Thyroid gland (tissue), 4 donors: Measurements from ENCODE around the gene A4GALT. TPM values are rescaled to one million over a fixed set of nuclear protein-coding genes. Genes with fewer than 3 reads are reported as not detected.

Experiments used
- DNase-seq, 2 donors: peaks; one replicate each; pipeline ENCODE4 v3.0.0-alpha.2; 2019
- H3K27ac ChIP-seq, 3 donors: fragments of 200-600 bp; sonication (generic); 1 replicate in 2 of 3; 2 replicates in 1 of 3; pipeline ENCODE4 v1.5.1; 2016 to 2019; ENCODE audit warnings: mild to moderate bottlenecking in 1 of 3, moderate library complexity in 1 of 3
- H3K27me3 ChIP-seq: fragments of 200-600 bp; sonication (generic); one replicate; pipeline ENCODE4 v1.5.1; 2019
- H3K36me3 ChIP-seq, 2 donors: fragments of 200-600 bp; sonication (generic); one replicate each; pipeline ENCODE4 v1.5.1; 2016 to 2019
- H3K4me1 ChIP-seq, 2 donors: fragments of 200-600 bp; sonication (generic); one replicate each; pipeline ENCODE4 v1.5.1; 2017 to 2019
- H3K4me3 ChIP-seq, 3 donors: fragments of 200-600 bp; sonication (generic); replicated peaks in 1 of 3; 1 replicate in 2 of 3; 2 replicates in 1 of 3; pipeline ENCODE4 v1.5.1; 2016; ENCODE audit warnings: mild to moderate bottlenecking in 1 of 3
- H3K9me3 ChIP-seq: fragments of 200-600 bp; sonication (generic); one replicate; pipeline ENCODE4 v1.5.1; 2017
- CTCF ChIP-seq, 6 experiments: fragments of 200-600 bp in 3 of 6; fragments of 450-650 bp in 3 of 6; sonication (generic) in 3 of 6; IDR thresholded peaks; one replicate each; pipeline ENCODE4 v1.5.1; 2016 to 2019; ENCODE audit warnings: antibody characterized with exemption in 6 of 6, mild to moderate bottlenecking in 2 of 6, inconsistent platforms in 1 of 6, moderate library complexity in 1 of 6
- POLR2A ChIP-seq, 2 donors: fragments of 450-650 bp; IDR thresholded peaks; one replicate each; pipeline ENCODE4 v1.6.1; 2017; ENCODE audit warnings: antibody characterized with exemption in 2 of 2, mild to moderate bottlenecking in 2 of 2, moderate library complexity in 1 of 2
- WGBS, 2 donors: methylation state at CpG; one replicate each; pipeline ENCODE4 v1.1.5; 2017; 5-methylcytosine and 5-hydroxymethylcytosine counted together
- intact Hi-C: fragments of 100-400 bp; cut with DNase I; formaldehyde crosslinking; loops from one replicate; pipeline ENCODE4 v1.15.1; 2023
- total RNA-seq, 4 donors: library from RNA; depleted of rRNA; stranded (reverse); fragments of >200 nt; gene quantifications; one replicate each; pipeline ENCODE4 v1.2.3, GENCODE V29; 2016

The A4GALT gene
- total RNA-seq, result 10 to 100 TPM; 12.6 to 23.9 (median 18.0) TPM

GRCh38 chr22:42720263-42721044, at the start of gene A4GALT:
Gene A4GALT (minus strand): TSS chr22:42720870. CDS start chr22:42693951, 26,919 bp downstream.
- intact Hi-C loops, result no loop called here
- Histone ChIP-seq H3K9me3 (no peaks in the 10 kb centered on the region), H3K27me3 (no peaks in the 10 kb centered on the region), H3K36me3 (no peaks in the 10 kb centered on the region), H3K4me1 (peaks cover 4 to 30% of the 10 kb centered on the region in 2 donors), H3K4me3 (peak within 1 kb of the TSS in 2 of 3 donors; percentile 47 to 83), H3K27ac (peak within 1 kb of the TSS; percentile 84 to 85 (median 84))
- WGBS, 2 donors, result 2% methylated on average over 31 of the region's 104 CpGs; no CpG with 5 or more reads in 1 of the 2 donors
- DNase-seq, result no peak
- TF ChIP-seq POLR2A (IDR thresholded peaks at IDR 0.05), result peak in 1 of 2 donors; percentile 31
- no peak for TF ChIP-seq CTCF (IDR thresholded peaks at IDR 0.05)

GRCh38 chr22:42770448-42770726, 49.7 kb upstream of the A4GALT start:
- Histone ChIP-seq H3K36me3 (no peaks in the 10 kb centered on the region), H3K4me3 (no peak overlapping the region), H3K4me1 (peaks cover 21 to 30% of the 10 kb centered on the region in 2 donors), H3K9me3 (no peaks in the 10 kb centered on the region), H3K27me3 (no peaks in the 10 kb centered on the region), H3K27ac (peak overlapping the region in 2 of 3 donors; percentile 17 to 73)
- no peak for DNase-seq
- WGBS, 2 donors, result 61 to 93% methylated on average over 4 of the region's 4 CpGs
- intact Hi-C loops, result loop anchor here (10.0 kb wide), 1 partner anchor 106 kb away; no protein-coding TSS in a partner anchor
- TF ChIP-seq CTCF (IDR thresholded peaks at IDR 0.05), result no peak
- TF ChIP-seq POLR2A (IDR thresholded peaks at IDR 0.05), result no peak

- Histone ChIP-seq H3K4me1 (peaks cover 21 to 31% of the 10 kb centered on the region in 2 donors), H3K36me3 (no peaks in the 10 kb centered on the region), H3K27ac (peak overlapping the region in 2 of 3 donors; percentile 17 to 73), H3K4me3 (no peak overlapping the region), H3K27me3 (no peaks in the 10 kb centered on the region), H3K9me3 (no peaks in the 10 kb centered on the region)
- WGBS, 2 donors, result 30 to 74% methylated on average over 28 to 37 of the region's 50 CpGs
- intact Hi-C loops, result loop anchor here (10.0 kb wide), 1 partner anchor 105 kb away; no protein-coding TSS in a partner anchor
- DNase-seq, result peak; percentile 51 to 64
- TF ChIP-seq CTCF (IDR thresholded peaks at IDR 0.05) (no peak), POLR2A (IDR thresholded peaks at IDR 0.05) (no peak)
Measured at GRCh38 chr22:42769574-42770447, 49.1 kb upstream of the A4GALT start.

- Histone ChIP-seq H3K27ac (no peak overlapping the region), H3K9me3 (no peaks in the 10 kb centered on the region), H3K36me3 (no peaks in the 10 kb centered on the region), H3K4me3 (no peak overlapping the region), H3K27me3 (no peaks in the 10 kb centered on the region), H3K4me1 (peaks cover 21 to 31% of the 10 kb centered on the region in 2 donors)
- intact Hi-C loops, result no loop called here
- TF ChIP-seq POLR2A (IDR thresholded peaks at IDR 0.05) (no peak), CTCF (IDR thresholded peaks at IDR 0.05) (no peak)
- no peak for DNase-seq
- WGBS, 2 donors, result 85% methylated on average over 8 of the region's 11 CpGs; no CpG with 5 or more reads in 1 of the 2 donors
Measured at GRCh38 chr22:42769238-42769573, 48.5 kb upstream of the A4GALT start.
